K562 (cell line): ENCODE measurements around the gene SRM. TPM values are rescaled to one million over a fixed set of nuclear protein-coding genes. Genes with fewer than 3 reads are reported as not detected.

ENCODE experiments used
- ATAC-seq: fragments of 200-7000 bp; cut with Tn5 transposase; 3 replicates; pipeline ENCODE4 v1.9.1; 2020; ENCODE audit warnings: moderate library complexity
- BruUV-seq: library from RNA; stranded (reverse); fragments of 400-500 nt; replicated peaks from 2 replicates; lab custom pipeline; 2021; lab: Mats Ljungman, UMichigan
- CTCF ChIA-PET: fragments of 300-600 bp; formaldehyde crosslinking; extraction: SDS; loops from one replicate; lab custom pipeline; 2021; ENCODE audit warnings: low intra/inter-chr PET ratio; lab: Yijun Ruan, JAX
- POLR2A ChIA-PET: fragments of 300-600, 350-650 bp; sonication (Branson Sonifier 250); formaldehyde crosslinking; extraction: SDS; loops from one replicate; lab custom pipeline; 2021; ENCODE audit warnings: antibody characterized with exemption, inconsistent platforms; lab: Yijun Ruan, JAX
- DNase-seq, 4 experiments: peaks; one replicate each; pipeline versions ENCODE4 v3.0.0 to v3.0.0-alpha.2; 2011 to 2018; ENCODE audit warnings: low spot score in 3 of 4, mixed read lengths in 3 of 4; ENCODE audit errors: extremely low read depth in 1 of 4
- FAIRE-seq: peaks from 2 replicates; lab custom pipeline; 2011; peaks lifted over from hg19 to GRCh38; lab: Jason Lieb, UNC
- H2AFZ ChIP-seq: 2 replicates; pipeline ENCODE4 v1.6.0; 2011; ENCODE audit warnings: low read depth, low read length, control low read depth, inconsistent platforms
- H3K27ac ChIP-seq: fragments of 200-600 bp; 3 replicates; pipeline ENCODE4 v1.8.0; 2011; ENCODE audit warnings: low read depth, mild to moderate bottlenecking, control low read depth, inconsistent platforms, low read length, moderate library complexity, mixed read lengths; ENCODE audit errors: extremely low read depth
- H3K27me3 ChIP-seq, 2 experiments: fragments of 300-600 bp in 1 of 2; 2 replicates in 1 of 2; 3 replicates in 1 of 2; pipeline versions ENCODE4 v1.6.0 to v1.8.0; 2011; ENCODE audit warnings: inconsistent platforms in 2 of 2, low read length in 2 of 2, mild to moderate bottlenecking in 1 of 2, mixed read lengths in 1 of 2, moderate library complexity in 1 of 2; ENCODE audit not compliant: control insufficient read depth in 2 of 2, insufficient read depth in 2 of 2
- H3K36me3 ChIP-seq: fragments of 300-600 bp; 3 replicates; pipeline ENCODE4 v1.8.0; 2011; ENCODE audit warnings: mild to moderate bottlenecking, low read length, inconsistent platforms; ENCODE audit not compliant: control insufficient read depth, insufficient read depth
- H3K4me1 ChIP-seq, 2 experiments: fragments of 200-600 bp in 1 of 2; replicated peaks in 1 of 2; 2 replicates in 1 of 2; 3 replicates in 1 of 2; pipeline versions ENCODE4 v1.5.1 to v1.8.0; 2011; ENCODE audit warnings: inconsistent platforms in 2 of 2, low read length in 2 of 2, mild to moderate bottlenecking in 1 of 2, mixed read lengths in 1 of 2, moderate library complexity in 1 of 2; ENCODE audit not compliant: control insufficient read depth in 2 of 2, insufficient read depth in 2 of 2
- H3K4me2 ChIP-seq: 2 replicates; pipeline ENCODE4 v1.6.1; 2011; ENCODE audit warnings: low read length, control low read depth, inconsistent platforms, mixed read lengths; ENCODE audit not compliant: insufficient read depth
- H3K4me3 ChIP-seq: fragments of 200-600 bp; sonication (generic), shearing (Covaris generic); 2 replicates; pipeline ENCODE4 v1.5.1; 2016; ENCODE audit warnings: control low read depth, inconsistent platforms
- H3K79me2 ChIP-seq: fragments of 200-600 bp; 3 replicates; pipeline ENCODE4 v1.8.0; 2011; ENCODE audit warnings: low read length, inconsistent platforms; ENCODE audit not compliant: control insufficient read depth, insufficient read depth
- H3K9ac ChIP-seq, 2 experiments: 2 replicates each; pipeline versions ENCODE4 v1.6.0 to v1.6.1; 2011; ENCODE audit warnings: low read depth in 2 of 2, low read length in 2 of 2, control low read depth in 1 of 2, inconsistent platforms in 1 of 2, mild to moderate bottlenecking in 1 of 2, mixed read lengths in 1 of 2; ENCODE audit not compliant: insufficient read depth in 1 of 2
- H3K9me1 ChIP-seq: one replicate; pipeline ENCODE4 v1.6.0; 2011; ENCODE audit warnings: inconsistent platforms, mild to moderate bottlenecking, low read length, moderate library complexity; ENCODE audit not compliant: control insufficient read depth, insufficient read depth
- H3K9me3 ChIP-seq: replicated peaks from 2 replicates; pipeline ENCODE4 v1.5.1; 2011; ENCODE audit warnings: low read depth, low read length, inconsistent platforms; ENCODE audit not compliant: control insufficient read depth, insufficient read depth
- H4K20me1 ChIP-seq: replicated peaks from 2 replicates; pipeline ENCODE4 v1.6.1; 2011; ENCODE audit warnings: low read length, inconsistent platforms, mixed read lengths; ENCODE audit not compliant: control insufficient read depth, insufficient read depth
- RBFOX2 ChIP-seq: fragments of 200-400 bp; formaldehyde crosslinking; IDR thresholded peaks from 2 replicates; pipeline ENCODE4 v1.6.1; 2017; ENCODE audit warnings: low read depth, mild to moderate bottlenecking, low read length, moderate library complexity
- SMAD4 ChIP-seq: fragments of 250-450 bp; sonication (Bioruptor Pico); conservative IDR thresholded peaks from 2 replicates; pipeline ENCODE4 v1.8.0; 2021; ENCODE audit warnings: inconsistent platforms, mild to moderate bottlenecking, moderate library complexity
- XRCC4 ChIP-seq: IDR thresholded peaks from one replicate; pipeline ENCODE4 v1.6.1; 2011; ENCODE audit not compliant: insufficient read depth, insufficient read length; ENCODE audit errors: extremely low read depth
- ZNF121 ChIP-seq: sonication (generic); formaldehyde crosslinking; conservative IDR thresholded peaks from 2 replicates; pipeline ENCODE4 v1.8.0; 2022; ENCODE audit warnings: missing genetic modification reagents
- WGBS: fragments of 100-300 bp; shearing (Covaris generic); methylation state at CpG from one replicate; pipeline ENCODE4 v1.1.6; 2016; ENCODE audit warnings: low coverage, mixed read lengths; ENCODE audit not compliant: insufficient coverage; ENCODE audit errors: missing lambda C conversion rate; 5-methylcytosine and 5-hydroxymethylcytosine counted together
- in situ Hi-C: fragments of 300-500 bp; cut with MboI; formaldehyde crosslinking; loops from 4 replicates; pipeline ENCODE4 v1.15.0; 2018; ENCODE audit warnings: inconsistent platforms, mixed read lengths
- intact Hi-C: fragments of 100-400 bp; cut with micrococcal nuclease; formaldehyde crosslinking; loops from 2 replicates; pipeline ENCODE4 v1.14.2; 2022
- polyA plus RNA-seq, 8 experiments: library from polyadenylated mRNA; depleted of rRNA in 4 of 8; stranded (reverse) in 5 of 8; unstranded in 3 of 8; fragments of >200 nt; fragmentation: Nextera tagmentation in 2 of 8; fragmentation: Illumina TruSeq in 1 of 8; extraction: Ambion mirVana in 2 of 8; extraction: Trizol in 1 of 8; gene quantifications; 2 replicates each; pipeline versions ENCODE4 v1.2.1 to v1.2.3, GENCODE V29; 2011 to 2014; ENCODE audit warnings: inconsistent platforms in 1 of 8, missing spikeins in 1 of 8
- total RNA-seq, 7 experiments: library from RNA; depleted of rRNA in 6 of 7; stranded (reverse); fragments of >200 nt in 6 of 7; fragmentation: Illumina TruSeq in 2 of 7; extraction: Trizol in 2 of 7; gene quantifications; 2 replicates each; pipeline versions ENCODE4 v1.2.1 to v1.2.3, GENCODE V29; 2011 to 2021; ENCODE audit warnings: low replicate concordance in 1 of 7

Gene SRM
- total and polyA plus RNA-seq, 9 of the 15 experiments (the other 6 are each of a cell fraction or from before 2014, with no cell fraction given) = 23.9 to 373 (median 82.5) TPM

DNA sequence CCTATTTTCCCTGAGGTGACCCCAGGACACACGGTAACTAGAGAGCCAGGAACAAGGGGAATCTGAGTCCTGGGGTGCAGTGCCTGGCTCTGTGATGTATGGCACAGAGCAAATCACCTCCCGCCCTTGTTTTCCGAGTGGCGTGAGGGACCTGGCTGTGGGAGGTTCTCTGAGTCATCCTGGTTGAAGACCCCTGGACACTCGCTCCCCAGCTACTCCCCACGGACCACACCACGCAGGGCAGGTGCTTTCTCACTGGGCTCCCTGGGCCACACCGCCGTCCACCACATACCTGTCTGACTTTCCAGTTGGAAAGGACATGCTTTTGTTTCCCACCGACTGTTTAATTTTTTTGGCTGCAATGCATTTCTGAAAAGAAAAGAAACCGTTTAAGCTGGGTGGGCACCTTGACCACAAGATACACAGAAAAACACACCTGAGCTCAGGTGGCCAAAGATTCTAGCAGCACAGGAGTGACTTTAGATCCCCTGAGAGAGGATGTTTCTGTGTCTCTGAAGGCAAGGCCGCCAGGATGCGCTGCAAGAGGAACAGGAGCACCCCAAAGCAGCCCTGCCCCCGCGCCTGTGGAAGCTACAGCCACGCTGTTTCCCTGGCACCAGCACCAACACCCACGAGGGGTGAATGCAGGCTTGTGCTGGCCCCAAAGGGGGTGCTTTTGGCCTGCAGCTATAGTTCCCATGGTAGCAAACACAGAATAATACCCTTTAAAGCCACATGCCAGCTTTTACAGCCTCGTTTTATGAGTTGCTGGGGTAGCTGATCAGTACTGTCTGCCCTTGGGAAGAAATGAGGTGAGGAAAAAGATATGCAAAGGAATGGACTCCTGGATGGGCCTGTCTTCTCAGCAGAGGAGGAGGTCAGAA is 8.1 kb upstream of the SRM start:
- in situ Hi-C loops (no loop called here), intact Hi-C loops (no loop called here)
- no peak overlapping the region for H2AFZ ChIP-seq
- ChIA-PET CTCF (no interaction called here), POLR2A (interaction anchor here (0.5 to 1.7 kb wide), 3 partner anchors 8 to 54 kb away, joined by 3 to 4 read pairs (median 3); partner anchors contain the start of gene SRM)
- ATAC-seq (no peak), FAIRE-seq (no peak), DNase-seq (no peak)
- no peak overlapping the region for H3K4me2 ChIP-seq
- H3K4me3 ChIP-seq = no peak overlapping the region
- no peak overlapping the region; a peak in 1 of 4 replicates for H3K9ac ChIP-seq
- WGBS = 93% methylated on average over 18 of the region's 18 CpGs
- H3K27me3 ChIP-seq = no peaks in the 10 kb centered on the region
- H4K20me1 ChIP-seq = no peaks in the 10 kb centered on the region
- peaks cover 89% of the 10 kb centered on the region for H3K36me3 ChIP-seq
- no peaks in the 10 kb centered on the region for H3K9me1 ChIP-seq
- no TSS peak for BruUV-seq
- H3K9me3 ChIP-seq = no peaks in the 10 kb centered on the region
- no peaks in the 10 kb centered on the region for H3K4me1 ChIP-seq
- H3K27ac ChIP-seq = no peak overlapping the region
- TF ChIP-seq RBFOX2 = peak; percentile 18; the same call in 1 of the 2 replicates
- no peak for TF ChIP-seq XRCC4
- no peaks in the 10 kb centered on the region for H3K79me2 ChIP-seq

DNA sequence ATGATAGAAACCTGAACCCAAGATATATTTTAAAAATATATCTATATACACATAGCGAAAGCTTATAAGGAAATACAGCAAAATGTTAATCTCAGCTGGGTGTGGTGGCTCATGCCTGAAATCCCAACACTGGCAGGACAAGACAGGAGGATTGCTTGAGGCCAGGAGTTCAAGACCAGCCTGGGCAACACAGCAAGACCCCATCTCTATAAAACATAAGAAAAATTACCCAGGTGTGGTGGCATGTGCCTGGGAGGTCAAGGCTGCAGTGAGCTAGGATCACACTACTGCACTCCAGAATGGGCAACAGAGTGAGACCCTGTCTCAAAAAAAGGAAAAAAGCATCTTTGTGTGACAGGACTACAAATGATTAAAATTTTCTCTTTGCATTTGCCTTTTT is 6.0 kb upstream of the SRM start:
- no peak overlapping the region for H3K9ac ChIP-seq
- H3K4me2 ChIP-seq = no peak overlapping the region
- 95% methylated on average over 1 of the region's 1 CpG for WGBS
- no TSS peak for BruUV-seq
- H3K9me1 ChIP-seq = no peaks in the 10 kb centered on the region
- DNase-seq = no peak
- peaks cover 82% of the 10 kb centered on the region; the same call in 2 of the 3 replicates for H3K36me3 ChIP-seq
- no peak for ATAC-seq
- in situ Hi-C loops = no loop called here
- intact Hi-C loops = no loop called here
- H3K27ac ChIP-seq = no peak overlapping the region
- no peak for FAIRE-seq
- no peak overlapping the region for H2AFZ ChIP-seq
- H3K79me2 ChIP-seq = peaks cover 14% of the 10 kb centered on the region
- TF ChIP-seq XRCC4 (no peak), SMAD4 (CRISPR knock-in tag) (no peak), ZNF121 (peak; percentile 72)
- no peaks in the 10 kb centered on the region for H3K27me3 ChIP-seq
- ChIA-PET POLR2A (interaction anchor here (0.9 to 1.8 kb wide), 4 partner anchors 8 to 15 kb away, joined by 3 to 6 read pairs (median 4); no protein-coding TSS in a partner anchor), CTCF (no interaction called here)
- H3K4me1 ChIP-seq = peaks cover 6 to 11% of the 10 kb centered on the region in 2 experiments; a peak in 4 of 5 replicates
- H4K20me1 ChIP-seq = no peaks in the 10 kb centered on the region
- H3K4me3 ChIP-seq = no peak overlapping the region
- H3K9me3 ChIP-seq = no peaks in the 10 kb centered on the region
